Measurements from ENCODE around the gene ASCL5.

ASCL5 gene

GRCh38 chr1:201153474-201154388 lies 26.7 kb upstream of the ASCL5 start:
- DNase-seq: peak in 1 of 2 experiments; percentile 35

- DNase-seq: no peak
These were observed 22.4 kb upstream of the ASCL5 start for GRCh38 chr1:201149400-201149799.

- no peak for DNase-seq
These were observed 20.5 kb upstream of the ASCL5 start for GRCh38 chr1:201147396-201148015.

DNA sequence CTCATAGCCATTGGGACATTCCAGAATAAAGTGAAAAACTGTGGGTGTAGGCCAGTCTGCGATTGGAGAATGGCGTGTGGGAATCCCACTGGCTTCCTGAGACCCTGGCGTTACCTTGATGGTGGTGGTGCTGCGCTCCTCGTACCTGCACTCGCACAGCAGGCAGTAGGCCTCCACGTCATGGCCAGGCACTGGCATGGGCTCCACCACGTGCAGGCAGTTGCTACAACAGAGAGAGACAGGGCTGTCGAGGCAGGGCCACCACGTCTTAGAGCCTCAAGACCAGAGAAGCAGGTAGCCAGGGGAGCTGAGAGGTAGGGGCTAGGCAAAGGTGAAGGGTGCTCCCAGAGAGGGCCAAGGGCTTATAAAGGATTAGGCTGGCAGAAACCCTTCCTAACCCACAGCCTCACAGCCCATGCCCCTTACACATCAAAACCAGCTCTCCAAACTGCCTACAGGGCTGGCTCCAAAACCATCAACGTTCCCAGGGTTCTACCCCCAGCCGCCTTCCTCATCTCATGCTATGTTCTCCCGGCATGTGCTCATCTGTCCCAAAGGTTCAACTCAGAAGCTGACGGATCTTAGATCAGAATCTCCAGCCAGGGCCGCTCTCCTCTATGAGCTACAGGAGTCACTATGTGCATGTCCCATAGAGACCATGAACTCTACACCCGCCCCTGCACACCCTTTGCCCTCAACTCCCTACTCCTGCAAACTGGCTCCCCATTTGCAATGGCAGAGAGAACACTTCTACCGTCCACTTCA lies 19.8 kb upstream of the ASCL5 start:
- DNase-seq: no peak

DNA sequence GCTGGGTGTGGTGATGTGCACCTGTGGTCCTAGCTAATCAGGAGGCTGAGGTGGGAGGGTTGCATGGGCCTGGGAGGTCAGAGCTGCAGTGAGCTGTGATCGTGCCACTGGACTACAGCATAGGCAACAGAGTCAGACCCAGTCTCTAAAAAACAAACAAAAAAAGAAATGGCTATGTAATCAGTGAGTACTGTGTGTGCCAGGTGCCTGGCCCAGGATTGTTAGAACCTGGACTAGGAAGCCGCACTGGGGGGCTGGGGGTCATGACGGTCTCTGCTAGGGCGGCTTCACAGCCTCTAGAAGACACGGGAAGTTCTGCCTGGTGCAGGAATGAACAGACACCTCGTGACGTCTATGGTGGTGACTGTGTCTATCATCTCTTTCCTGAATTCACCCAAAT lies 18.8 kb upstream of the ASCL5 start:
- DNase-seq: no peak

GRCh38 chr1:201145132-201145531 lies 18.1 kb upstream of the ASCL5 start:
- no peak for DNase-seq

- no peak for DNase-seq
These were observed 17.7 kb upstream of the ASCL5 start for GRCh38 chr1:201144701-201145100.

- no peak for DNase-seq
These were observed 17.0 kb upstream of the ASCL5 start for GRCh38 chr1:201143726-201144635.

- no peak for DNase-seq
These were observed 16.1 kb upstream of the ASCL5 start for GRCh38 chr1:201142849-201143725.

DNA sequence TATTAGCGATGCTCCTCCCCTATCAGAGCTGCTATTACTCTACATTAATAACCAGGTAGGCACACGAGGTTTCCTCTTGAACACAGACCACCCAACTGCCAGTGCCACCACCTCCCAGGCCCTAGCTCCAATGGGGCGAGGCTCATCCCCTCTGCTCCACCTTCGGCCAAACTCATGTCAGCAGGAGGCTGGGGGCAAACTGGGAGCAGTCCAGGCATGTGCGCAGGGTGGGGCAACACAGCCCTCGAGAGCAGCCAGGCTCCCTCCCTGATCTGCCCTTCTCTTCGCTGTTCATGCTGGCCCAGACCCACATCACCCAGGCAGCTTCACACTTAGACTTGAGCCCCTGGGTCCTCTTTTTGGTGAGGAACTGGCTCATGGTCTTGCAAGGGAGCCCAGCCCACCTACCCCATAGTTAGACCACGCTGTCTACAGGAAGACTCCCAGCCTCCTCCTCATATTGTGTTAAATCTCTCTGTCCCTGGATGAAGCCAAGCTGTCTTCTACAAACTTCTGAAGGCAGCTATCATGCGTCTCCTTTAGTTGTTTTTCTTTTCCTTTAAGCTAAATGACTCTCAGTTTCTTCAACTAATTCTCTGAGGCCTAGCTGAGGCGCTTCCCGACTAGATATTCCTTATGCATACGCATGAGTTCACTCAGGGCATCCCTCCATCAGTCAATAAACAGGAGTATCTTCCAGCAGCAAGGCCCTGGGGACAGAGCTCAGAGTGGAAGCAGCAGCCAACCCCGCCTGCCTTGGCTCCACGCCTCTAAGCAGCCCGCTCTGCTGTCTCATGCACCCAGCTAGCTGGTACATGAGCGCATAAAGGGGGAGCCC lies 15.2 kb upstream of the ASCL5 start:
- no peak for DNase-seq

- no peak for DNase-seq
These were observed 14.4 kb upstream of the ASCL5 start for GRCh38 chr1:201141418-201141817.

DNA sequence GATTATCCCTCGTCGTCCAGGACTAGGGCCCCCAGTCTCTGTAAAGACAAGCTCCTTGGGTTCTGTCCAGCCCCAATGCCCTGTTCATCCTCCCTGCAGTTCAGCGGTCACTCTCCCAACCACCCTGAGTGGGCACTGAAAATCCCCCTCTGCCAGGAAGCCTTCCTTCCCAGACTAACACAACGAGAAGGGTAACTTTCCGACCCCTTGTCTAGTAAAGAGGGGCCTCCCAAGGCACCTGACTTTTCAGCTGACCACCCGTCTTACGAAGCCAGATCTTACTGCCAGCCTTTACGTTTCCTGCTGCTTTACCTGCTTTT lies 13.9 kb upstream of the ASCL5 start:
- no peak for DNase-seq

DNA sequence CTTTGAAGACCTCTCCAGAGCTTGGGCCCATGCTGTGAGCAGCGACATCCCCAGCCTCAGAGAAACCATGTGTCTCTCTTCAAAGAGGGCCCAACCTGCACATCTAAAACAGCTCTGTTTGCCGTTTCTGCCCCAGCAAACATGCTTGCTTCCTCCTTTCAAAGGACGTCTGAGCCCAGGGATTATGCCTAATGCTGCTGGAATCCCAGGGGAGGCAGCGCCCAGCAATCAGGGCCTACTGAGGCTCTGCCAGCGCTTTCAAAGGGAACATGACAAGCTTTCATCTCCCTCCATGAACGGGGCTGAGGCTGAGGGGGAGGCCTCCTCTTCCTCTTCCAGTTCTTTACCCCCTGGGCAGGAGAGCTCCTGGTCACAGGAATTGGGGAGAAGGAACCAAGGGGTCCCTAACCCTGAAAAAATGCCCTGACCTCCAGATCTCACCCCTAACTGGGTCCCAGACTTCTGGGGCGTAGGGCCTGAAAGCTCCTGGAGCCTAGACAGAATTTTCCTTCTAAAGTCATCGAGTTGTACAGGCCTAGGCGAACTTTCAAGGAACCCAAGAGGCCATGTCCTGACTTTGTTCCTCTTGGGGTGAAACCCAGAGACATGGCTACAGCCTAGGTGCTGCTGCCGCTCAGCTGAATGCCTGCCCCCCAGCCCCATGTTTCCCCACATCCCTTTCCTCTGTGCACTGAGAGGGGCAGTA lies 13.4 kb upstream of the ASCL5 start:
- no peak for DNase-seq

- no peak for DNase-seq
These were observed 12.8 kb upstream of the ASCL5 start for GRCh38 chr1:201139756-201140155.

DNA sequence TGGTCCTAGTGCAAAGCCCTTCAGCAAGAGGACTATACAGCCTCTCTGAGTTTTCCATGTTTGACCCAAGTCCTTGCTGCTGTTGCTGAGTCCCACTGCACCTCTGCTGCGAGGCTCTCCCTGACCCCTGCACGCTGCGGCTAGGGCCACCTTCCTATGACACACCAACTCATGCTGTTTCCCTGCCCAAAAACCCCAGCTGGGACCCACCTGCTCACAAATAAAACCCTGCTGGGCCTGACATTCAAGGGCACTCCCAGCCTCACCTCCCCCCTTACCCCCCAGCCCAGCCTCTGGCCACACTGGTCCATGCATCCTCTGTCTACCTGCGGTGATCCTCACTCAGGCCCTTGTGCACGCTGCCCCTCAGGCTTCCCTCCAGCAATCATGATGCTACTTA lies 12.3 kb upstream of the ASCL5 start:
- no peak for DNase-seq

DNA sequence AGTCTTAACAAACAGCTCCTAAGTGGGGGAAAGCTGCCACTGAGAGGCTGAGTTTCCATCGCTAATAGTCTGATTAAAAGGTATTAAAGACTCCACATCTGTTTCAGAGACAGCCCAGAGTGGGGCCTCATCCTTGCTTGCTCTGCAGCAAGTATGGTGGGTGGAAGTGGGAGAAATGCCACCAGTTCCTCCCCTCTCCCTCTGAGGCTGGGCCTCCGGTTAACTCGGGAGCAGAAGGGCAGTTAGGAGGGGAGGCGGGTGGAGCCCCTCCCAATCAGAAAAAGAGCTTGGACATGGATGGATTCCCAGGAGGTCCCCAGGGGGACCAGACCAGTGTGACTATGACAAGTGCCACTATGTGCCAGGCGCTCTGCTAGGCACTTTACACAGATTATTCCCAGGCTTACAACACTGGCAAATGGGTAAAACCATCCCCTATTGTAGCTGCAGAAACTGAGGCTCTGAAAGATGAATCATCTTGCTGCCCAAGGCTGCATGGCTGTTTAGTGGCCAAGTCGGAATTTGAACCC lies 11.4 kb upstream of the ASCL5 start:
- DNase-seq: no peak

- no peak for DNase-seq
These were observed 10.8 kb upstream of the ASCL5 start for GRCh38 chr1:201137579-201138310.

GRCh38 chr1:201137024-201137392 lies 10.0 kb upstream of the ASCL5 start:
- DNase-seq: no peak

GRCh38 chr1:201136355-201137023 lies 9.5 kb upstream of the ASCL5 start:
- no peak for DNase-seq
